ENCODE measurements around the gene RPL18.

Gene RPL18

DNA sequence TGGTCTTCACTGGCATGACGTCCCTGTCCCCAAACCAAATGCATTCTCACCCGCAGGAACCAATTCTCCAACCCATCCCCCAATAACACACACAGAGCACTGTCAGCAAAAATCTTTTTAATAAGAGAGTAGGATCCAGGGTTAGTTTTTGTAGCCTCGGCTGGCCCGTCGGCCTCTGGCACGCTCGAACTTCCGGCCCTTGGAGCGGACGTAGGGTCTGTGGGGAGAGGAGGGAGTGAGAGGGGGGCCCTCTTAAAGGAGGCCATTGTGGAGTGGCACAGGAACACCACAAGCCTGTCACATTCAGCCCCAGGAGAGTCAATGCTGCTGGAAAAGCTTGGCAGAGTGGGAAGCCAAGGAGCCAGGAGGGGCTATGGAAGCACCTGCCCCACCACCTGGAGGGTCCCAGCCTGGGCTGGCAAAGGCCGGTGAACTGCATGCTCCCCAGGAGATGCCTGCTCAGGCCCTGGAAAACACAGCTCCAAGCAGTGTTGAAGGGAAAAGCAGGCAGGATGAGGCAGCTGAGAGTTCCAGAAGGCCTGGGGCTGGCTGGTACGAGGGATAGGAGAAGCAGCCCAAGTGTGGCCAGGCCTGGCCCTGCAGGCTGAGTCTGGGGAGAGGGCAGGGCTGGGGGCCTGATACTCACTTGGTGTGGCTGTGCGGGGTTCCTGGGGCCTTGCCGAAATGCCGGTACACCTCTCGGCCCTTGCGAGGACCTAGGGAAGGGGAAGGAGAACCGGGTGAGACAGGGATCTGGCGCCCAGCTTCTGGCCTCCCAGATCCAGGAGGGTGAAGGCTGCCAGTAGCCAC is 3.5 kb downstream of the RPL18 start:
- no peak for DNase-seq (ENCODE audit: extremely low read depth in 1 of 2, low read depth in 1 of 2)

DNA sequence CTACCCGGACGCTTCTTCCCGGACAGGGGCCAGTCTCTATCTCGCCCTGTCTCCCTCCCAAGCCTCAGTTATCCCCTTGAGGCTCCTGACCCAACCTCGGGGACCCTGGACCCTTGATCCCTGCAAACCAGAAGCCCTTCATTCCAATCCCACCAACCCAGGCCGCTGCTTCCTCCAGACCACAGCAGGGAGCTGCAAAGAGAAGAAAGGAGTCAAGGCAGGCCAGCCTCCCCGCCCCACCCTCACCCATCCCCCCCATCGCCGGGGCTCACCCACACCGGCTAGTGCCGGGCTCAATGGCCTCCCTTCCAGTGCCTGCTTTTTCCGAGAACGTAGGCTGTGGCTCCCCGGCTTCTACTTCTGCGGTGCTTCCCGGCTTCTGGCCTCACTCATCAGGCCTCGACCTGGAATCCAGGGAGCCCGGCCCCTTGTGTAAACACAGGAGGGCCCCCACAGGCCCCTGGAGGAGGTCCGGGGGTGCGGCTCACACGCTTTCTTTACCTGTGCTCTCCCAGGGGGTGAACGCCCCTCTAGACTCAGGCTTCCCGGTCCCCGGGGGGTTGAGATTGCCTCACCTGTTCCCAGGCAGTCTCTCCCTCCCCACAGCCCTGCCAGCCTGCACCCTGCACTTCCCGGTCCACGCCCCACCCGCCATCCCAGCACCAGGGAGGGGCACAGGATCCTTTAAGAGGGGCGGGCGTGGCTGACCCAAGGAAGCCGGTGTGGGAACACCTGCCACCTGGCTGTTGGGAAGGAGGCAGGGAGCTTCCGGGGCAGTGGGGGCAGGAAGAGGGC is 4.3 kb downstream of the RPL18 start, which contains the start of gene FAM83E:
Gene FAM83E (minus strand): TSS at position 641 of the 795 bp plus-strand sequence. CDS start 1,704 bp downstream, outside the sequence.
- DNase-seq (ENCODE audit: extremely low read depth in 1 of 2, low read depth in 1 of 2), result no peak

- no peak for DNase-seq (ENCODE audit: extremely low read depth in 1 of 2, low read depth in 1 of 2)
Observed at GRCh38 chr19:48613852-48614435, 5.0 kb downstream of the RPL18 start.

GRCh38 chr19:48613024-48613851 is 5.7 kb downstream of the RPL18 start:
- no peak for DNase-seq (ENCODE audit: extremely low read depth in 1 of 2, low read depth in 1 of 2)

GRCh38 chr19:48611872-48612271 is 7.1 kb downstream of the RPL18 start:
- no peak for DNase-seq (ENCODE audit: extremely low read depth in 1 of 2, low read depth in 1 of 2)

GRCh38 chr19:48609571-48610108 is 9.3 kb downstream of the RPL18 start:
- DNase-seq (ENCODE audit: extremely low read depth in 1 of 2, low read depth in 1 of 2), result no peak

DNA sequence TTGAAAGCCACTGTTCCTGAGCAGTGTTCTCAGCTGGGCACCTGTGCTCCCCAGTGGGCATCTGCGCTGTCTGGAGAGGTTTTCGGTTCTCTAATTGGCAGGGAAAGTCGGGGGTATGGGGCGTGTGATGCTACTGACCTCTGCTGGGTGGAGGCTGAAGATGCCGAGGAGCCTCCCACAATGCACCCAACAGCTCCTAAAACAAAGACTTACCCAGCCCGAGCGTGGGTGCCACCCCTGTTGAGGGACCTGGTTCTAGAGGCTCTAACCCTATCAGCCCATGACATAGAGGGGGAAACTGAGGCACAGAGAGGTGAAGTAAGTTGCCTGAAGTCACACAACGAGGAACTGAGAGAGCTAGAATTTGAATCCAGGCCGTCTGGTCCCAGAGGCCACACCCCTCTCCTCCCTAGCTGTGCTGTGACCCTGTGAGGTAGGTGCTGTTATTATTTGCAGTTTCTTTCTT is 10.1 kb downstream of the RPL18 start:
- no peak for DNase-seq (ENCODE audit: extremely low read depth in 1 of 2, low read depth in 1 of 2)

GRCh38 chr19:48607359-48607755 is 11.6 kb downstream of the RPL18 start:
- DNase-seq (ENCODE audit: extremely low read depth in 1 of 2, low read depth in 1 of 2), result no peak

- DNase-seq (ENCODE audit: extremely low read depth in 1 of 2, low read depth in 1 of 2), result no peak
Observed at GRCh38 chr19:48606463-48607358, 12.3 kb downstream of the RPL18 start, which contains the start of gene SPACA4. TSS of gene SPACA4 (plus strand) at chr19:48606742. CDS start at chr19:48606979, 237 bp downstream.

GRCh38 chr19:48603850-48604249 is 15.1 kb downstream of the RPL18 start:
- no peak for DNase-seq (ENCODE audit: extremely low read depth in 1 of 2, low read depth in 1 of 2)

DNA sequence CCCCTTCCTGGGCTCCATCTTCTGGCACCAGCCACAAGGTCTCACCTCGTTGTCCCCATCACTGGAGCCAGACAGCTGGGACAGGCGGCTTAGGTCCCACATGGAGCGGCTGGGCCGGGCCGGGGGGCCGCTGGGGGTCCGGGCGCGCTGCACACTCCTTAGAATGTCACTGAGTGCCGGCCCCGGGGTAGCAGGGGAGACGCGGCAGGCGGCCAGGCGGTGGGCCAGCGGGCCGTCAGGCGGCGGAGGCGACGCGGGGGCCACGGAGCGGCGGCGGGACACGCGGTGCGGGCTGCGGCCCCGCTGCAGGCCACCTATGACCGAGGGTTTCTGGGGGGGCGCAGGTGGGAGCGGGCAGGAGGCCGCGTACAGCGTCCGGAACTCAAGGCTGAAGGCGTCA is 15.5 kb downstream of the RPL18 start:
- no peak for DNase-seq (ENCODE audit: extremely low read depth in 1 of 2, low read depth in 1 of 2)

DNA sequence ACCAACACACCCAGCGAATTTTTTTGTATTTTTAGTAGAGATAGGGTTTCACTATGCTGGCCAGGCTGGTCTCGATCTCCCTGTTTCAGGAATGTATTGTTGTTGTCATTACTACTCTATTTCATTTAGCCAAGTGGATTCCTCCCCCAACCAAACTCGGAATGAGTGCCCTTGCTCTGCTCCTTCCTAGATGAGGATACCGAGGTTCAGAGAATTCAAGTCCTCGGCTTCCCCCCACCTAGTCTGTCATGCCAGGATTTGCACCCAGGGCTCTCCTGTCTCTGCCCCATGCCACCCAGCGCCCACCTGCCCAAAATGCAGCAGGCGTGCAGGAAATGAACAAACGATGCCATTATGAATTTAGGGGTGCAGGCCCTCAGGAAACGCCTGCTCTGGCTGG is 16.0 kb downstream of the RPL18 start:
- DNase-seq (ENCODE audit: extremely low read depth in 1 of 2, low read depth in 1 of 2), result no peak

GRCh38 chr19:48600679-48601417 is 18.1 kb downstream of the RPL18 start:
- DNase-seq (ENCODE audit: extremely low read depth in 1 of 2, low read depth in 1 of 2), result no peak

DNA sequence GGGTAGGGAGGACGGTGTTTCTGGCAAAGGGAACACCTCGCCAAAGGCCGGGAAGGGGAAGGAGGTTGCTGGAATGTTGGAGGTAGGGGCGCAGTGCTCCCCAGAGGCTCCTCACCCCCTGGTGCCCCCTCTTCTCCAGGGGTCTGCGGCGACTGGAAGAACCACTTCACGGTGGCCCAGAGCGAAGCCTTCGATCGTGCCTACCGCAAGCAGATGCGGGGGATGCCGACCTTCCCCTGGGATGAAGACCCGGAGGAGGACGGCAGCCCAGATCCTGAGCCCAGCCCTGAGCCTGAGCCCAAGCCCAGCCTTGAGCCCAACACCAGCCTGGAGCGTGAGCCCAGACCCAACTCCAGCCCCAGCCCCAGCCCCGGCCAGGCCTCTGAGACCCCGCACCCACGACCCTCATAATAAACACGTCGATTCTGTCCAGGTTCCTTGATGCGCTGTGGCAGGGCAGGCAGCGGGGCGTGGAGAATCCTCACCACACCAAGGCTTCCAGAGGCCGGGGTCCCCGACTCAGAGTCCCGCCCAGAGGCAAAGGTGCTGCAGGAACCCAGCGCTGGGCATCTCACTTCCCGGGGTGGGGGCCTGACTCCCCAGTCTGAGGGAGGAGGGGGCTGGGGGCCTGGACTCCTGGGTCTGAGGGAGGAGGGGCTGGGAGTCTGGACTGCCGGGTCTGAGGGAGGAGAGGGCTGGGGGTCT is 19.8 kb downstream of the RPL18 start:
- no peak for DNase-seq (ENCODE audit: extremely low read depth in 1 of 2, low read depth in 1 of 2)

GRCh38 chr19:48596679-48597465 is 22.1 kb downstream of the RPL18 start:
- no peak for DNase-seq (ENCODE audit: extremely low read depth in 1 of 2, low read depth in 1 of 2)

- DNase-seq (ENCODE audit: extremely low read depth in 1 of 2, low read depth in 1 of 2), result no peak
Observed at GRCh38 chr19:48596237-48596636, 22.7 kb downstream of the RPL18 start.

DNA sequence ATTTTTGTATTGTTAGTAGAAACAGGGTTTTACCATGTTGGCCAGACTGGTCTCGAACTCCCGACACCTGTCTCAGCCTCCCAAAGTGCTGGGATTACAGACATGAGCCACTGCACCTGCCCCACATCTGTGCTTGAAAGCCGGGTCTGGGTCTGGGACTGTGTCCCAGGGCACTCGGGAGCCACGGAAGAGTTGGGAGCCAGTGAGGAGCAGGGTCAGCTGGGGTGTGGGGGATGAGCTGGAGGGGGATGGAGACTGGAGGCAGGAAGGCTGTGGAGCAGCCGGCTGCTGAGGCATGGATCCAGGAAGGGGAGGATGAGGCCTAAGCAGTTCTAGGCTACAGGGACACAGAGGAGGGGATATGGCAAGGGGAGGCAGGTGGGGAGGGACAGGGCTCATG is 23.1 kb downstream of the RPL18 start:
- no peak for DNase-seq (ENCODE audit: extremely low read depth in 1 of 2, low read depth in 1 of 2)

All from stimulated activated CD8-positive, alpha-beta memory T cell treated with anti-CD3 and anti-CD28 coated beads, Interleukin-7, amount 100 ng/mL, for 48 hours (primary cell).